NCI-H345 treated with DMSO at 0.1 percent for 48 hours (cell line): ENCODE measurements around the gene HIVEP3.

Source experiments
- DNase-seq: peaks from one replicate; lab custom pipeline; 2025; ENCODE audit not compliant: unreplicated experiment; lab: John Stamatoyannopoulos, UW

Gene HIVEP3

GRCh38 chr1:41621256-41621655 lies 297.5 kb downstream of the HIVEP3 start:
- DNase-seq: no peak

- no peak for DNase-seq
Observed at GRCh38 chr1:41620365-41621169, 298.2 kb downstream of the HIVEP3 start.

DNA sequence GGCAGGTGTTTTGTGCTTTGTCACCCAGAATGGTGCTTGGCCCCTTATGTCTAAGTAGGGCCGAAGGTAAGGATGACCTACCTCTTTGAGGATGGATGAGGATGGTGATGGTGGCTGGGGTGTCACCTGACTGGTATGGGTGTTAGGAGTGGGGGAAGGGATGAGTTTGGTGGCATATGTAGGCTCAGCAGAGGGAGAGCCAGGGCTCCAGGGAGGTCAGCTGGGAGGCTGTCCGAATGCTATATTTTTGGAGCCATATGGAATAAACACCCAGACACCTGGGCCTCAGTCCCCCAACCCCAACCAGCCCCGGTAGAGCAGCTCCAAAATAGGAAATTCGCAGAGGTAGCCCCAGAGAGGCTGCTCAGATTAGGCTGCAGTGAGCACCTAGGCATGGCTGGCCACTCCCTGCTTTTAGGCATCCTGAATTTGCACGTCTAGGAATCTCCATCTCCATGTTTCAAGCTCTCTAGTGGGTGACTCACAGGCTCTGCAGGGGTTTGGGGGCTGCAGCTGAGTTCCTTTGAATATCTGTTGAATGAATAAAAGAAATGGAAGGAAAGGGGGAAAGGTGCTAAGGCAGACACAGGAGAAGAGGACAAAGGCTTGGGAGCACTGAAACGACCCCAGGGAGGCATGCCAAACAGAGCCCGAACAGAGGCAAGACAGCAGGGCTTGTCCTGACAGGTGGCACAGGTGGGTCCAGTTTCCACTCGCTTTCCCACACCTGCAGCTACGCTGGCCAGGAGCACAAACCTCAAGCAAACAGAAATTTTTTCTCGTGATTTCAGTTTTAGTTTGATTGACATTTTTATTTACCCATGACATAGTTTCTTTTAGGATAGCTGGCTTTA lies 299.0 kb downstream of the HIVEP3 start:
- DNase-seq: no peak

DNA sequence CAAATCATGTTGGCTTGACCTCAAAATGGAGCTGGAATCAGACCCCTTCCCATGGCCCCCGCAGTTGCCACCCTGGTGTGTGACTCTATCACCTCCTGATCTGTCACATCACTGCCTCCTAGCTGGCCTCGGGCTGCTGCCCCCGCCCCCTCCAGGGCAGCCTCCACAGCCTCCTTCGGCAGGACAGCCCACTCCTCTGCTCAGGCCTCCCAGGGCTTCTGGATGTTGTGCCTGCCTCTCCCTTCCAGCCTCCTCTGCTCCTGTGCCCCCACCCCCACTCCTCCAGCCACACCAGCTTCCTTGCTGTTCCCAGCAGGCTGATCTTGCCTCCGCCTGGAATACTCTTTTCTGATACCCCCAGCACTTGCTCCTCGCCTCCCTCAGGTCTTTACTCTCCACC lies 299.9 kb downstream of the HIVEP3 start:
- no peak for DNase-seq

GRCh38 chr1:41618066-41618825 lies 300.5 kb downstream of the HIVEP3 start:
- no peak for DNase-seq

DNA sequence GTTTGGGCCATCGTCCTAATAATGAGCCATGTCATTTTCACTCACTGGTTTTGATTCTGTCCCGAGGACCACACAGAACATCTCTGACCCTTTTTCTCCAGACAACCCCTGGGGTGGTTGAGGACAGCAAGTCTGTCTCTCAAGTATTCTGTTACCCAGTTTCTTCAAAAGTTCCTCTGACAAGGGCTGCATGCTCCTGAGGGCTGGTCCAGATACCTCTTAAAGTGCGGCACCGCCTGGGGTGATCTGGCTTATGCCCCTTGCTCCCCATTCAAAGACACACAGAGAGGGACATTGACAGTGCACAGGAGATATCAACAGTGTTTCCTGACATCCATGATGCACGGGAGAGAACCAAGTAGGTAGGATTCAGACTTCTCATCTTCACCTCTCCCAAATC lies 301.4 kb downstream of the HIVEP3 start:
- DNase-seq: no peak

DNA sequence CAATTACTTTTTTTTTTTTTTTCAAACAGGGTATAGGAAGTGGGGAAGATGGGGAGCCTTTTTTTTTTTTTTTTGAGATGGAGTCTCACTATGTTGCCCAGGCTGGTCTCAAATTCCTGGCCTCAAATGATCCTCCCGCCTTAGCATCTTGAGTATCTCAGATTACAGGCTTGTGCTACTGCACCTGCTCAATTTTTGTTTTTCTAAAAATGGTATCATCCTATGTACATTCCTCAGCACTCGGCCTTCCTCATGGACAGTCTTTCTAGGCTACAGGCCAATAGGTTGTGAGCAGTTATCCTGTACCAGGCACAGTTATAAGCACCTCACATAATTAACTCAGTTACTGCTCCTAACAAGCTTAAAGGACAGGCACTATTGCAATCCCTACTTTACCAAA lies 302.2 kb downstream of the HIVEP3 start:
- no peak for DNase-seq

DNA sequence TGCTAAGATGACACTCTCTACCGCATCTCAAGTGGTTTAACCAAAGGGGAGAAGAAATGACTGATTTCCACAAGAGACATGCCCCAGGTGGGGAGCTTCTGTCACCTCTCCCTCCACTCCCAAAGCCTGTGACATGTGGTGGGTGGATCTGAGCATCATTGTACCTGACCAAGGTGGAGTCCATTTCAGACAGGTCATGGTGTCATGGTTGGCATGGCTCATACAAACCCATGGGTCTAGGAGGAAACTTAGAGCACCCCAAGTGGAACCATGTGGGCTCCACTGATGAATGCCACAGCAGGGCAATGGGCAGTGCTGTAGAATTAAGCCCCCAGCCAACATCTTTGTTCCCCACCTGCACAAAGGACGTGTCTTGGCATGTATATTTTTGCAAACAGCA lies 302.7 kb downstream of the HIVEP3 start:
- DNase-seq: no peak

- DNase-seq: no peak
Observed at GRCh38 chr1:41615316-41615715, 303.4 kb downstream of the HIVEP3 start.

DNA sequence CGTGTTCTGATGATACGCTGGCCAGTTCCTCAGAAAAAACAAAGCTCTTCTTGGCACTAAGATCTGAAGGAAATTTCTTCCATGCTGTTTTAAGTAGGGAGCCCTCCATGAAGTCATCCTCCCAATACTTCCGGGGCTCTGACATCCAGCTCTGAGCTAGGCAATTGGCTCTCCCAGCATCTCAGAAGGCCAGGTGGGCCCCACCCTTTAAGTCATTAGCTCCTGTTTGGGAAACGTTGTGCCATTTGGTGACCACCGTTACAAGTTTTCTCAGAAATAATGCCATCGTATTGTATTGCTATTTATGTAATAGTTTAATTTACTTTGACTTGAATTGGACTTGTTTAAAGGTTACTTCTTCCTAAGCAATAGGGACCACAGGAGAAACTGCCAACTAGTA lies 303.9 kb downstream of the HIVEP3 start:
- no peak for DNase-seq

- no peak for DNase-seq
Observed at GRCh38 chr1:41613689-41614574, 304.8 kb downstream of the HIVEP3 start.

GRCh38 chr1:41612953-41613352 lies 305.8 kb downstream of the HIVEP3 start:
- no peak for DNase-seq

GRCh38 chr1:41611932-41612450 lies 306.7 kb downstream of the HIVEP3 start:
- DNase-seq: no peak

DNA sequence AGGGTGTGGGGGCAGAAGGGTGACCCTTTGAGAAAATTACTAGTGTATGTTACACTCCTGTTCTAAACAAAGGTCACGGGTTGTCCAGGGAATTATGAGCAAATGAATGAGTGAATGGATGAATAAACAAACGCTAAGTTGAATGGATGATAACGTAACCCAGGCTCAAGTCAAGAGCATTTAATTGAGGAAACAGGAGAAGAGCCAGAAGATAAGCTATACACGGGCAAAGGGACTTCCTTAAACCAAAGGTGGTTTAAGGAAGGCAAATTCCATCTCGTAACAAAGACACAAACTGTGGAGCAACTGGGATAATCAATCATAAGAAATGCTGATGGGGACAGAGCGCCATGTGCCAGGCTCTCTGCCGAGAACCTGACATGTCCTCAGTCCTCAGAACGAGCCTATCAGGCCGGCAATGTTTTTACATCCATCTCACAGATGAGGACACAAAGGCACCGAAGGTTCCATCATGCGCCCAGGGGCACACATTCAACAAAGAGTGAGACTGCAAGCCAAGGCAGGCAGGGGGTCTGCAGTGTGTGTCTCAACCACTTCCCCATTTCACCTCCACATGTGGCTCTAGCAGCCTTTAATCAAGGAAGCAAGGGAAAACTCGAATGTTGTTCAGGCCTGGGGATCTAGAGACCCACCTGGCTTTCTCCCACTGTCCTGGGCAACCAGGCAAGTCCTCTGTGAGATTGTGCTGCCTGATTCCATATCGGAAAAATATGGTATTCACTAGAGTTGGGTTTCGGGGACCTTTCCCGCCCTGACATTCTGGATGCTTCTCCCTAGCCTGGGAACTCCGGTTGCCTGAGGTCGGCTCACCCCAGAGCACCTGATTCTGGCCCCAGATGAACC lies 307.4 kb downstream of the HIVEP3 start:
- DNase-seq: no peak

GRCh38 chr1:41610361-41610760 lies 308.4 kb downstream of the HIVEP3 start:
- no peak for DNase-seq

DNA sequence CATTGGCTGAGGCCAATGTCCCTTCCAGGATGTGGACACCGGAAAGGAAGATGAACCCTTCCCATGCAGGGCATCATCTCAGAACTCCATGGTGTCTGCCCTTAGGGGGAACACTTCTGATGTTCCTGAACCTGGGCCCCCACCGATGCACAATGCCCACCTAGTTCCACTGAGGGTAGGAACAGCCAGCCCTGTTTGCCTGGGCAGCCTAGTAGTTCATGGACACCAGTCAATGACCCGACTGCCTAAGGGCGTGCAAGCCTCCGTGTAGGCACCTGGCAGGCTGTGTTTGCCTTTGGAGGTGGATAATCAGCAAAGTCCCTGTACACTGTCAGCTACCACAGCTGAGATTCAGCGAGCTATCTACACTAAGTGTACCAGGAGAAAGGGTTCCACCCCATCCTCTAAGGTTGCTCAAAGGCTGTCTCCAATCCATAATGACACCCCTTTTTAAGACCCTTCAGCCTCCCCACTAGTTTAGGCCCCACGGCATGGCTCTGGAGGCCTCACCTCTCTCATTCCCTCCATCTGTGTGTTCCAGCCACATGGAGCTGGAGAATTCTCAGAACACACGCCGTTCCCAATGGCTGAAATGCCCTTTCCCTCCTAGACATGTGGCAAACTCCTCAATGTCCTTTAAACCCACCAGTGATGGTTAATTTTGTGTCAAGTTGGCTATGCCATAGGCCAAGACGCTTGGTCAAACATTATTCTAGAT lies 309.4 kb downstream of the HIVEP3 start:
- DNase-seq: no peak

- no peak for DNase-seq
Observed at GRCh38 chr1:41608211-41608610, 310.5 kb downstream of the HIVEP3 start.

- no peak for DNase-seq
Observed at GRCh38 chr1:41607808-41608207, 310.9 kb downstream of the HIVEP3 start.

- no peak for DNase-seq
Observed at GRCh38 chr1:41599912-41600311, 318.8 kb downstream of the HIVEP3 start.
